ENCODE measurements around the gene ABCC2.
"Not testable (repeated sequence)": the region's sequence is repeated elsewhere in the genome, so short reads cannot be mapped to it uniquely, and the experiment has no call there.

ABCC2 gene

DNA sequence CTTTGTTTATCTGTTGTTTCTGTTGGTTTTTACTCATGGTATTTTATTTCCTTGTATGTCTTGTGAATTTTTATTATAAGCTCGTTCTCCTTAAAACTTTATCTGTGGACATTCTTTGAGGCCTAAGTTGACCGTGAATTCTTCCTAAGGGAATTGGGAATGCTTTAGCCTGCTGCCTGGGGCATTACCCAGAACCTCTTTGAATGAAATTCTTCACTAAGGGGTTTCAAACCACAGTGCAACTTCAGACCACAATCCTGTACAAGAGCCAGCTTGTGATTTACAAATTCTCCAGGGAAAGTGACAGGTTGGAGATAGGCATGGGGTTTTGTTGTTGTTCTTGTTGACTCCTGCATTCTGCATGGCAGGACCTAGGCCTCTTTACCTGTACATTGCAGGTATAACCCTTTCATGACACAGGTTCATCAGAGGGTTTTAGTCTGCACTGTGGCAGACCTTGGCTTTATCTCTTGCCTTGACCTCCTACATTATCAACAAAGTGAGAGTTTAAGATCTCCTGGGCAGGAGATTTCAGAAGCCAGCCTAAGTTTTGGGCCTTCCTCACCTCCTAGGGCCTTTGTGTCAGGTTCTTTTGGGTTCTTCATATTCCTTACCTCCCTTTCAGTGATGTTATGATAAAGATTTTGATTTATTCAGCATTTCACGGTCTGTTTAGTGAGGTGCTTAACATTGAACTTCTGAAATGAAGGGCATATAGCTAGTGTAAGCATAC is 70.2 kb downstream of the ABCC2 start:
- peak; percentile 69 for DNase-seq (ENCODE audit: low read depth)

DNA sequence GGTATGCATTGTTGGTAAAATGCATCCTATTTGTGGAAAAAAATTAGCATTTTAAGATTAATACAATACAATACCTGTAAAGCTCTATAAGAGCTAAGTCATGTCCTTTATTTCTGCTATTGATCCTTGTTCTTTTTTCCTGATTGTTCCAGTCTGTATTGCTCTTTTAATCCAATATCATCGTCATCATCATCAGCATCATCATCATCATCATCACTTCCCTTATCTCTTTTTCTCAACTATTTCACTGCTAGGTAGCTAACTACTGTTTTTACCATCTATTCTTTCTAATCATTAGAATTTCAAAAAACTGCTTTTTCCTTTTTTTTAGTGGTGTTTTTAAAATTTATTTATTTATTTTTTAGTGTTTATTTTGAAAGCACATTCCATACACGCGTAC is 71.2 kb downstream of the ABCC2 start:
- no peak for DNase-seq (ENCODE audit: low read depth)

DNA sequence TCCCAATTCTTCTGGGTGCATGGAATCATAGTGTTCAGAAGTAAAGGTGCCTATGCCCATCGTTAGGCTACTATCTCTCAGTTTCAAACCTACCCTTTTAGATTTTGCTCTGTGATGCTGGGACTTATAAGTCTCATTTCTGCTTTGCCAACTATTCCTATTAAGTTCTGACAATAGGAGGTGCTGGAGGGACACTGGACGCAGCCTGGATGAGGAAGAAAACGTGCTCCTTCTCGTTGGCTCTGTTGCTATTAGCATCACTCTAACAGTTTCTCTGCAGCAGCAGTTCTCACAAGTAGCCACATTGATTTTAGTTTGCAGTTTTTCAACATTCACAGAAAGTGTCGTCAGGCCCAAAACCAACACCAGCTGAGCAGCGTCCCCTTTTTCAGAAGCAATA is 72.4 kb downstream of the ABCC2 start:
- DNase-seq (ENCODE audit: low read depth): peak; percentile 73

DNA sequence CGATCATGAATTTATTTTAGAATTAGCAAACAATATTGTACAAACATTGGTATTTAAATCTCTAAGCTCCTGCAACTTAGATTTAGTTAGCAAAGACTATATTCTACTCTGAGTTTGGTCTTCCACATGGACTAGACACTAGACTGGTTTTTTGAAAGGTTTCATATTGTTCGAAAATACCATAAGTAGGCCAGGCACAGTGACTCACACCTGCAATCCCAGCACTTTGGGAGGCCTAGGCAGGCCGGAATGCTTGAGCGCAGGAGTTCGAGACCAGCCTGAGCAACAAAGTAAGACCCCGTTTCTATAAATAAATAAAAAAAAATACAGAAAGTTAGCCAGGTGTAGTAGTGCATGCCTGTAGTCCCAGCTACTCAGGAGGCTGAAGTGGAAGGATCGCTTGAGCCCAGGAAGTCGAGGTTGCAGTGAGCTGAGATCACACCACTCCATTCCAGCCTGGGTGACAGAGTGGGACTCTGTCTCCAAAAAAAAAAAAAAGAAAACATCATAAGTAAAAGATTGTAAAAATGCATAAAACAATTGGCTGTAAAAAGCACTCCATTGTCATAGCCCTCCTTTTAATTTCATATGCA is 73.1 kb downstream of the ABCC2 start:
- no peak for DNase-seq (ENCODE audit: low read depth)

DNA sequence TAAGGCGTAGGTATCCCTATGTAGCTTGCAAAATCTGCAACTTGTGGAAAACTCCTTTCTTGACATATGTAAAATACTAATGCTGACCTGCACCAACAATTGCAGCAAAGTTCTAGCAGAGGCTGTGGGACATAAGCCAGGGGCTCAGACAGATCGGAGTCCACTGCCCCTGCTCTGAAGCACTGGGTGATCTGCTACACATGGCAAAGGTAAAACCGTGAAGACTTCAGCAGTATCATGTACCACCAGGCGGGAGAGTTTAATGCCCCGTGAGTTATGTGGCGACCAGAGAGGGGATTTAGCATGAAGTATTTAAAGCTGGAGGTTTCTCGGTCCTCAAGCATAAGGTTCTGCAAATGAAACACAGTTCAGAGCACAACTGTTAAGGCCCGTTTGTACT is 76.4 kb downstream of the ABCC2 start:
- no peak for DNase-seq (ENCODE audit: low read depth)

DNA sequence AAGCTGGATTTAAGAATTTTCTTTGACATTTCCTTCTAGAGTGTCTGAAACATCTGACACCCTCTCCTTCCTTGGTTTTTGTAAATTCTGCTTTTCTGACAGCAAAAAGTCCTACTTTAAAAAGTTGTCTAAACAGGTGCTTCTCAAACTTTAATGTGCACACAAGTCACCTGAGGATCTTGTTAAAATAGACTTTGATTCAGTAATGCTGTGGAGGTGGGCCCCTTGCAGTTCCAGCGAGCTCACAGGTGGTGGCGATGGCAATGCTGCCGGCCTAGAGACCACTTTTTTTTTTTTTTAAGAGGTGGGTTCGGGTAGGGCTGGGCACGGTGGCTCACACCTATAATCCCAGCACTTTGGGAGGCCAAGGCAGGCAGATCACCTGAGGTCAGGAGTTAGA is 77.1 kb downstream of the ABCC2 start:
- DNase-seq (ENCODE audit: low read depth): no peak

DNA sequence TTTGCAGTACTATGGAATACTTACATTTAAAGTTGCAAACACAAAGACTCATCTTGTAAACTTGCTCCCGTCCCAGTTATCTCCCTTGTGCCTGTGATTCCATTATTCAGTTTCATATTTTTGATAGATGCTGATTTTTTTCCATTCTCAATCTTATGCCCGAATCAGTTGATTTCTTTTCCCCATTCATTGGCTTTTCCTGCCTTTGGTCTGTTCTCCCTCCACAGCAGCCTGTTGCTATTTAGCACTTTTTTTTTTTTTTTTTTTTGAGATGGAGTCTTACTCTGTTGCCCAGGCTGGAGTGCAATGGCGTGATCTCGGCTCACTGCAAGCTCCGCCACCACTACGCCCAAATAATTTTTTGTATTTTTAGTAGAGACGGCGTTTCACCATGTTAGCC is 78.0 kb downstream of the ABCC2 start:
- DNase-seq (ENCODE audit: low read depth): no peak

DNA sequence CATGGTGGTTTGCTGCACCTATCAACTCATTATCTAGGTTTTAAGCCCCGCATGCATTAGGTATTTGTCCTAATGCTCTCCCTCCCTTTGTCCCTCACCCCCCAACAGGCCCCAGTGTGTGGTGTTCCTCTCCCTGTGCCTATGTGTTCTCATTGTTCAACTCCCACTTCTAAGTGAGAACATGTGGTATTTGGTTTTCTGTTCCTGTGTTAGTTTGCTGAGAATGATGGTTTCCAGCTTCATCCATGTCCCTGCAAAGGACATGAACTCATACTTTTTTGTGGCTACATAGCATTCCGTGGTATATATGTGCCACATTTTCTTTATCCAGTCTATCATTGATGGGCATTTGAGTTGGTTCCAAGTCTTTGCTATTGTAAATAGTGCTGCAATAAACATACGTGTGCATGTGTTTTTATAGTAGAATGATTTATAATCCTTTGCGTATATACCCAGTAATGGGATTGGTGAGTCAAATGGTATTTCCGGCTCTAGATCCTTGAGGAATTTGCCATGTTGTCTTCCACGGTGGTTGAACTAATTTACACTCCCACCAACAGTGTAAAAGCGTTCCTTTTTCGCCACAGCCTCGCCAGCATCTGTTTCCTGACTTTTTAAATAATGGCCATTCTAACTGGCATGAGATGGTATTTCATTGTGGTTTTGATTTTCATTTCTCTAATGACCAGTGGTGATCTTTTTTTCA is 81.2 kb downstream of the ABCC2 start:
- DNase-seq (ENCODE audit: low read depth): peak; percentile 48

DNA sequence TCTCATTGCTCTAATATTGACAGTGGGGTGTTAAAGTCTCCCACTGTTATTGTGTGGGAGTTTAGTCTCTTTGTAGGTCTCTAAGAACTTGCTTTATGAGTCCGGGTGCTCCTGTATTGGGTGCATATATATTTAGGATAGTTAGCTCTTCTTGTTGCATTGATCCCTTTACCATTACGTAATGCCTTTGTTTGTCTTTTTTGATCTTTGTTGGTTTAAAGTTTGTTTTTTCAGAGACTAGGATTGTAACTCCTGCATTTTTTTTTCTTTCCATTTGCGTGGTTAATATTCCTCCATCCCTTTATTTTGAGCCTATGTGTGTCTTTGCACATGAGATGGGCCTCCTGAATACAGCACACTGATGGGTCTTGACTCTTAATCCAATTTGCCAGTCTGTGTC is 84.8 kb downstream of the ABCC2 start:
- not testable (repeated sequence) for DNase-seq (ENCODE audit: low read depth)

DNA sequence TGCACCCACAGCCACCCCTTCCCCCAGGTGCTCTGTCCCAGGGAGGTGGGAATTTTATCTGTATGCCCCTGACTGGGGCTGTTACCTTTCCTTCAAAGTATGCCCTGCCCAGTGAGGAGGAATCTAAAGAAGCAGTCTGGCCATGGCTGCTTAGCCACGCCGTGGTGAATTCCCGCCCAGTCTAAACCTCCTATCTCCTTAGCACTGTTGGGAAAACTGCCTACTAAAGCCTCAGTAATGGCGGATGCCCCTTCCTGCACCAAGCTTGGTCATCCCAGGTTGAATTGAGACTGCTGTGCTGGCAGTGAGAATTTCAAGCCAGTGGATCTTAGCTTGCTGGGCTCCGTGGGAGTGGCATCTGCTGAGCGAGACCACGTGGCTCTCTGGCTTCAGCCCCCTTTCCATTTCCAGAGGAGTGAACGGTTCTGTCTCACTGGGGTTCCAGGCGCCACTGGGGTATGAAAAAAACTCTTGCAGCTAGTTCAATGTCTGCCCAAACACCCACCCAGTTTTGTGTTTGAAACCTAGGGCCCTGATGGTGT is 87.2 kb downstream of the ABCC2 start:
- no peak for DNase-seq (ENCODE audit: low read depth)

DNA sequence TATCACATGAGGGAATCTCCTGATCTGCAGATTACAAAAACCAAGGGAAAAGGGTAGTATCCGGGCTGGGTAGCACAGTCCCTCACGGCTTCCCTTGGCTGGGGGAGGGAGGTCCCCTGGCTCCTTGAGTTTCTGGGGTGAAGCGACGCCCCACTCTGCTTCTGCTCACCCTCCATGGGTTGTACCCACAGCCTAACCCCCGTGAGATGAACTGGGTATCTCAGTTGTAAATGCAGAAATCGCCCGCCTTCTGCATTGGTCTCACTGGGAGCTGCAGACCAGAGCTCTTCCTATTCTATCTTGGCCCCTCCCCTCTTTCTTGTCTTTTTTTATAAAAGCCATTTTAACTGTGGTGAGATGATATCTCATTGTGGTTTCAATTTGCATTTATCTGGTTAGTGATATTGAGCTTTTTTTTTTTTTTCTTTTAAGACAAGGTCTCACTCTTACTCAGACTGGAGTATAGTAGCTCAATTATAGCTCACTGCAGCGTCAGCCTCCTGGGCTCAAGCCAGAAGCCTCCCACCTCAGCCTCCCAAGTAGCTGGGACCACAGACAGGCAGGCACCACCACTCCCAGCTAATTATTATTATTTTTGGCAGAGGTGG is 87.8 kb downstream of the ABCC2 start:
- DNase-seq (ENCODE audit: low read depth): peak; percentile 55

DNA sequence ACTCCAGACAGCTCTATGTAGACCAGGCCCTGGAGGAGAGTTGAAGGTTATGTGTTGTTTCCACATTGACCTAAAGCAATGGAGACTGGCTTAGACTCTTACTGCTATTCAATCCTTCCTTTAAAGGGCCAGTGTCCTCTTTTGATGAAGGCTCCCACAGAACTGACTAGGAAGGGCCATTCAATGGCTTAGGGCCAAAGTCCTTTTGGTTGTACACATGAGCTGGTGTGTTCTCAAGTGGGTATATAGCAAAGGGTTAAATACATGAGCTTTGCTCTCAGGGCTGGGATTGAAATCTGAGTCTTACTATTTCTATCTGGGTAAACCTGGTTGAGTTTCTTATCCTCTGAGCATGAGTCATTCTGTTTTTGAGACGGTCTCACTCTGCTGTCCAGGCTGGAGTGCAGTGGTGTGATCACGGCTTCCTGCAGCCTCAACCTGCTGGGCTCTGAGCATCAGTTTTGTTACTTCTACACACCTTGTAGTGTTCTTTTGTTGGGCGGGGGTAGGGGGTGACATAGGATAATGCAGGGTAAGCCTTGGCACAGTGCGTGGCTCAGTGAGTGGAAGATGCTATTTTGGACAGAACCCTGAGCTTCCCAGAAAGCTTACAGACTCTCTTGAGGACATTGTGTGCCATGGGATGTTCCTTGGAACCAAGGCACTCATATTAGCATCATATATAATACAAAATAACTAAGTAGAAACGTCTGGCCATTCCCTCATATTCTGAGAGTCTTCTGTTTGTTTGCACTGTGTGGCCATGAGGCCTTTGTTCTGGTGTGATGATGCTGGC is 90.1 kb downstream of the ABCC2 start:
- DNase-seq (ENCODE audit: low read depth): peak; percentile 48

DNA sequence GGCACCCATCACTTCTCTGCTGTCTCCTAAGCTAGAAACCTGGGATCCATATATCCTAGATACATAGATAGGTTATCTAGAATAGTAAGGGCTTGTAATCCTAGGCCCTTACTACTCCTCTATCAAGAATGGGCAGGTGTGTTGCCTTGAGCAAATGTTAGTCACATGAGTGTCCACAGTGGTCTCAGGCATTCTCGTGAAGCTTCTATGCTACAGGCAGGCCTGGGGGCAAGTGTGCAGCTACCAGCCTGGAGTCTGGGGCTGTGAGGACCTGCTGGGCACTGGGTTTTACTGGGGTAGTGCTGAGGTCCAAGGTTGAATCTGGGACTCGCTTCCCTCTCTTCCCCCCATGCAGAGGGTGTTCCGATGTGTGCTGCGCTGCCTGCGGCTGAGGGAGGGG is 91.4 kb downstream of the ABCC2 start:
- no peak for DNase-seq (ENCODE audit: low read depth)

DNA sequence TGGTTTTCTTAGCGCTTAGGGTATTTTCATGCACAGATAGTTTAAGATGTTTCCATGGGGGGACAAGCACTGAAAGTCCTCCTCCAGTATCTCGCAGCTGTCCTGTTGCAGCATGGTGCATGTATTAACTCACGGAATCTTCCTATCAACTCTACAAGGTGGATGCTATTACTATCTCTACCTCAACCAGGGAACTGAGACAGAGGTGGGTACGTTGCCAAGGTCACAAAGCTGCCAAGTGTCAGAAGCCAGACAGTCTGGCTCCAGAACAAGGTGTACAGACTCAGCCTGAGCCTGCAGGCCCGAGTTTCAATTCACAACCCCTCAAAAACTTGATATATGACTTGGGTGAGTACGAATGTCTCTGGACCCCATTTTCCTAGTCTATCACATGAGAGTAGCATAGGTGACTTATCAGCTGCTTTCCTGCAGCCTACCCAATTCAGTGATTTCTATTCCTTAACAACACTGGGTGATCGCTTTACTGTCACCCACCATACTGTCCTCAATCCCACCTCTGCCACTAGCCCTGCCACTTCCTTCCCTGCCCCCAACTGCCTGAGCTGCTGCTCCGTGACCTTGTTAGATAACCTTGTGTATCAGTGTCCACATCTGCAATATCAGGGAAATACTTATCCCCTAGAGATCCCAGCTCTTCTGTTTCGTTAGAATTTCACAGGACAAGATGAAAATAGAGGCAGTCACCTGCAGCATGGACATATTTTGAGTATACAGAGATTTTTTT is 92.1 kb downstream of the ABCC2 start:
- DNase-seq (ENCODE audit: low read depth): no peak

DNA sequence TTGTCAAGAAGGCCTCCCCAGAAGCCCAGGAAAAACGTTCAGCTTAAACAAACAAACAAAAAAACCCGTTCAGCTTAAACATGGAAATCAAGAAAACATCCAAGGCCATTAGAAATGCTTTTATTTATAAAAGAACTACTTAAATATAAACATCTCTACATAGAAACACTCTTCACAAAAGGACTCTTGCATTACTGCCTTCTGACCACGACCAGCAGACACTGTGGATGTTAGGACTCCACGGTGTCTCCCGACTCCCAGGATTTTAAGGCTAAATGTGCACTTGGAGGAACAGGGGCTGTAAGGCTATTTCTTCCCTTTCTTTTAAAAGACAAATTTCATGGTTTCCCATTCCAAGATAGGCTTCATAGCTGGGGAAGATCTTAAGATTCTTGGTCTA is 93.0 kb downstream of the ABCC2 start:
- no peak for DNase-seq (ENCODE audit: low read depth)

DNA sequence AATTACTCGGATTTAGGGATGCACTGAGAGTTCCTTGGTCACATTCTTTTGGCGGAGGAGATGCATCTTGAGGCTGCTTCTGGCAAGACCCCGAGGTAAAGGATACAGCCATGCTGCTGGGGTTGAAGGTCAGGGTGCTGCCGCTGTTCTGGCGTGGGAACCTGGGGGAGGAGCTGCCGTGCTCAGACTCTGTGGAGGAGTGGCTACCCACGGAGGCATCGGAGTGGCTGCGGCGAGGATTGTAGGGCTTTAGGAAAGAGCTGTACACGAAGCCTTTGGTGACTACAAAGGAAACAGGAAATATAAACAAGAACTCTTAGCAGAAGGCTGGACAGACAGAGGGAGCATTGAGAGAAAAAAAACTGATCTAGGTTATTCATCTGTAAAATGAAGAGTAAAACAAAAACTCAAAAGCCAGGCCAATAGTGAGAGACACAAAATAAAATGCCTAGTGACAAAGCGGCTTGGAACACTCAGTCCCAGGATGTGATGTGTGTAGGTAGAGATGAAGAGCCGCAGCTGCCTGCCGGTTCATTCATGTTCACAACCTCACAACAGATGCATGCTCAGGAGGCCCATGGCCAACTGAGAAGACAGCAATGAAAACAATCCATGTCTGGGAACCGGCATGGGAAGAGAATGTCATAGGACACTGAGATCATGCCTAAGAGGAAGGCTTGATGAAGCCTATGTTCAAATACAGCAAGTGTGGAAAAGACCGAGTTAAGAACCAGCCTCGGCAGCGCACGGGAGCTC is 97.8 kb downstream of the ABCC2 start:
- DNase-seq (ENCODE audit: low read depth): peak; percentile 34

DNA sequence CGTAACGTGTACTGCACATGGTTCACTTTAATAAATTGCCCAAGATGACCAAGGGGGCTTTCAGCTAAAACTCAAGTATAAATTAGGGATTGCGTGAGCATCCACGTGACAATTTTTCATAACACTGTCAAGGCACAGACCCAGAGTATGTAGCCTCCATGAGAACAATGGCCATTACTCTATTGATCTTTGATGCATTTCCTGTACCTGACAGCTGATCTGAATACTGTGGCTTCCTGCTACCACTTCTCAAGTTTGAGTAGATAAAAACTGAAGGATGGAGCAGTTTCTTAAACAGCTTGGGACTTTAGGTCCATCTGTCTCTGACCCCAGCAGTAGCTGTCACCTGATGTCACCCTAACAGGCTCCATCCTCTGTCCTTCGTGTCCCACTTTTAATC is 98.9 kb downstream of the ABCC2 start:
- no peak for DNase-seq (ENCODE audit: low read depth)

DNA sequence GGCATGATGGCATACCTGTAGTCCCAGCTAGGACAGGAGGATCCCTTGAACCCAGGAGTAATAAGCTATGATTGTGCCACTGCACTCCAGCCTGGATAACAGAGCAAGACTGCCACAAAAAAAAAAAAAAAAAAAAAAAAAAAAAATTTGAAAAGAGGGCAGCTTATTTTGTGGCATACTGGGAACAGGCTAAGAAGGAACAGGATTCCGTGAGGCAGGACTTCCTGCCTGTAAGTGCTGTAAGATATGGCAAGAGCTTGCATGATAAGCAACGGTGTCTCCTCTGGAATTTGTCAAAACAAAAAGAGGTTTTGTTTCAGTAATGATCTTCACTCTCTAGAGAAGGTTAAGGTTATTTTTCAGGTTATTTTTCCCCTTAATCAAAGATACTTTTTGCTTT is 101.1 kb downstream of the ABCC2 start:
- no peak for DNase-seq (ENCODE audit: low read depth)

DNA sequence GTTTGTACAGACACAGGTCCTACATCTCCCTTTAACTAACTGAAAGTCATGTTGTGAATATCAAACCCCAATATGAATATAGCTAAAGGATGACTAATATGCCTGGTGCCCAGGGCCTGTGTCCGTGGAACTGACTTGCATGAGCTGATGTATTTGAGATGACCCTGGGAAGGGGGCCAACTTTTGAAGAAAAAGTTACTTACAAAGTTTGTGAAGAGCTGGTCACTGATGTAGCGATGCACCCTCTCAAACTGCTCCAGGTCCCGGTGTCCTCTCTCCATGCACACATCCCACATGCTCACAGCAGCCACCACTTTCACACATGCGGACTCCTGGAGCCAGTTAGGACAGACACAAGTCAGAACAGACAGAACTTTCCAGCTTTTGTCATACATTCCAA is 106.2 kb downstream of the ABCC2 start:
- DNase-seq (ENCODE audit: low read depth): peak; percentile 51

DNA sequence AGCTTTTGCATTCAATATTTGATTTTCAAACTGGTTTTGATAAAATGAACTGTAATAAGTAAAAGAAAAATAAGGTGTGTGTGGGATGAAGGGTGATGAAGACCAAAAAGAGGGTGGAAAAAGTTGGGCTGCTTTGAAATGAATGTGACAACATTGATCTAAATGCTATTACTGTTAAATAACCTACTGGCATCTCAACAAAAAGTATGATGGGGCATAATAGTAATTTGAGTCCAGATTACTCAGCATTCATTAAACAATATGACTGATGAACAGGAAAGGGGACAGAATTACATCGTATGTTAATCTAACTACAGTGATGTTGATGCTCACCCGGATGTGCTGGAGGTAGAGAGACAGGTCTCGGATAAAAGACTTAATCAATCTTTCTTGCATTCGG is 112.2 kb downstream of the ABCC2 start:
- no peak for DNase-seq (ENCODE audit: low read depth)
